Astrocyte (in vitro differentiated cells and primary cell): ENCODE data around the gene DIAPH3. TPM values are rescaled to one million over a fixed set of nuclear protein-coding genes. Genes with fewer than 3 reads are reported as not detected.
A peak's percentile ranks its signal among the peaks of the same experiment; 100 is the strongest.

Experiments
- DNase-seq: peaks from one replicate; pipeline ENCODE4 v3.0.0-alpha.2; 2010; ENCODE audit warnings: low read depth
- FAIRE-seq: peaks from 2 replicates; lab custom pipeline; 2011; peaks lifted over from hg19 to GRCh38; lab: Jason Lieb, UNC
- H2AFZ ChIP-seq: 2 replicates; pipeline ENCODE4 v1.6.0; 2012; ENCODE audit warnings: low read depth, low read length, inconsistent platforms
- H3K27ac ChIP-seq: 2 replicates; pipeline ENCODE4 v1.5.1; 2011; ENCODE audit warnings: low read depth, low read length, inconsistent platforms
- H3K27me3 ChIP-seq: 2 replicates; pipeline ENCODE4 v1.6.0; 2011; ENCODE audit warnings: low read length, inconsistent platforms; ENCODE audit not compliant: insufficient read depth
- H3K36me3 ChIP-seq: 2 replicates; pipeline ENCODE4 v1.5.1; 2011; ENCODE audit warnings: low read length, inconsistent platforms; ENCODE audit not compliant: insufficient read depth
- H3K4me1 ChIP-seq: 2 replicates; pipeline ENCODE4 v1.5.1; 2011; ENCODE audit warnings: low read length, inconsistent platforms; ENCODE audit not compliant: insufficient read depth
- H3K4me2 ChIP-seq: 2 replicates; pipeline ENCODE4 v1.6.0; 2012; ENCODE audit warnings: low read length, inconsistent platforms
- H3K4me3 ChIP-seq: 2 replicates; pipeline ENCODE4 v1.5.1; 2011; ENCODE audit warnings: low read depth, mild to moderate bottlenecking, low read length, inconsistent platforms; ENCODE audit not compliant: insufficient read depth
- H3K79me2 ChIP-seq: 2 replicates; pipeline ENCODE4 v1.6.0; 2012; ENCODE audit warnings: mild to moderate bottlenecking, low read length, inconsistent platforms; ENCODE audit not compliant: insufficient read depth
- H3K9ac ChIP-seq: 2 replicates; pipeline ENCODE4 v1.6.0; 2012; ENCODE audit warnings: mild to moderate bottlenecking, low read length, inconsistent platforms
- H3K9me3 ChIP-seq: 2 replicates; pipeline ENCODE4 v1.5.1; 2012; ENCODE audit warnings: low read depth, mild to moderate bottlenecking, low read length, inconsistent platforms; ENCODE audit not compliant: insufficient read depth
- H4K20me1 ChIP-seq: 2 replicates; pipeline ENCODE4 v1.6.0; 2012; ENCODE audit warnings: low read length, inconsistent platforms; ENCODE audit not compliant: insufficient read depth
- H3K27ac Mint-ChIP-seq: one replicate; pipeline ENCODE4 v1.8.0; 2021; ENCODE audit warnings: mild to moderate bottlenecking, mixed read lengths; ENCODE audit not compliant: unreplicated experiment
- H3K27me3 Mint-ChIP-seq: one replicate; pipeline ENCODE4 v1.8.0; 2021; ENCODE audit warnings: low read depth, mixed read lengths; ENCODE audit not compliant: unreplicated experiment
- H3K36me3 Mint-ChIP-seq: one replicate; pipeline ENCODE4 v1.8.0; 2021; ENCODE audit warnings: low read depth, mixed read lengths; ENCODE audit not compliant: unreplicated experiment
- H3K4me1 Mint-ChIP-seq: one replicate; pipeline ENCODE4 v1.8.0; 2021; ENCODE audit warnings: low read depth, mixed read lengths; ENCODE audit not compliant: unreplicated experiment
- H3K4me3 Mint-ChIP-seq: one replicate; pipeline ENCODE4 v1.8.0; 2021; ENCODE audit warnings: mild to moderate bottlenecking, moderate library complexity, mixed read lengths; ENCODE audit not compliant: unreplicated experiment
- H3K9me3 Mint-ChIP-seq: one replicate; pipeline ENCODE4 v1.8.0; 2021; ENCODE audit warnings: mild to moderate bottlenecking, mixed read lengths; ENCODE audit not compliant: unreplicated experiment
- CTCF ChIP-seq: IDR thresholded peaks from 2 replicates; pipeline ENCODE4 v1.5.1; 2011; ENCODE audit warnings: low read depth, mild to moderate bottlenecking, inconsistent platforms, low read length, moderate library complexity; ENCODE audit not compliant: insufficient read depth
- EZH2 ChIP-seq: IDR thresholded peaks from 2 replicates; pipeline ENCODE4 v1.6.1; 2012; ENCODE audit warnings: mild to moderate bottlenecking, low read length, inconsistent platforms; ENCODE audit not compliant: insufficient read depth
- total RNA-seq: library from RNA; stranded (reverse); gene quantifications from 2 replicates; pipeline ENCODE4 v1.2.1, GENCODE V29; 2021

The DIAPH3 gene
- total RNA-seq, 1 donor from 2014 or later, result 19.0 TPM

GRCh38 chr13:60047918-60048317, 115.8 kb downstream of the DIAPH3 start:
- no peak overlapping the region for H3K27ac ChIP-seq
- TF ChIP-seq CTCF (no peak), EZH2 (no peak)
- H3K4me3 ChIP-seq, result no peak overlapping the region
- peaks cover 4% of the 10 kb centered on the region for H3K36me3 Mint-ChIP-seq
- H3K4me1 Mint-ChIP-seq, result no peaks in the 10 kb centered on the region
- H3K9ac ChIP-seq, result no peak overlapping the region
- H3K4me1 ChIP-seq, result no peaks in the 10 kb centered on the region
- no peaks in the 10 kb centered on the region for H3K36me3 ChIP-seq
- no peak overlapping the region for H2AFZ ChIP-seq
- H3K4me3 Mint-ChIP-seq, result no peak overlapping the region
- H3K4me2 ChIP-seq, result no peak overlapping the region
- H4K20me1 ChIP-seq, result no peaks in the 10 kb centered on the region
- no peak for FAIRE-seq
- no peaks in the 10 kb centered on the region for H3K9me3 ChIP-seq
- peak; percentile 2 for DNase-seq
- H3K27me3 ChIP-seq, result no peaks in the 10 kb centered on the region
- no peaks in the 10 kb centered on the region for H3K27me3 Mint-ChIP-seq
- H3K9me3 Mint-ChIP-seq, result peaks cover 1% of the 10 kb centered on the region
- H3K79me2 ChIP-seq, result peaks cover 23% of the 10 kb centered on the region
- peak overlapping the region; percentile 82 for H3K27ac Mint-ChIP-seq

DNA sequence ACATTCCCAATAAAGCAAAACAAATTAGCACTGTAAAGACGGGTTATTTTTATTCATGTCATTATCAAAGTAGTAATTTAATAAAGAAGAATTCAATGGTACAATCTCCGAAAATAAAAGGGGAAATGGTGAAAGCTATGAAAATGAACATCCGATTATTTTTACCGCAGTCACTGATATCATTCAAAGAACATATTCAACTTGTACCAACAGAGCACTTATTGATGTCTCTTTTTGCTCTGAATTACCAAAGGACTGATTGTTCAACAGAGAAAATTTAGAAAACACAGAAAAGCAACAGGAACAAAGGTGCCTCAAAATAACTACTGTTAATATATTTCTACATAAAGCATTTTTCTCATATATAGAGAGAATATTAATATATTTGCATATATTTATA, 119.4 kb downstream of the DIAPH3 start:
- peaks cover 1% of the 10 kb centered on the region for H3K36me3 Mint-ChIP-seq

More for the DNA sequence above, 119.4 kb downstream of the DIAPH3 start:
- H3K27ac Mint-ChIP-seq, result no peak overlapping the region
- Histone ChIP-seq H3K79me2 (peaks cover 20% of the 10 kb centered on the region), H3K4me1 (no peaks in the 10 kb centered on the region), H3K36me3 (no peaks in the 10 kb centered on the region), H3K9ac (no peak overlapping the region), H2AFZ (no peak overlapping the region), H3K9me3 (no peaks in the 10 kb centered on the region), H3K27me3 (no peaks in the 10 kb centered on the region), H4K20me1 (no peaks in the 10 kb centered on the region), H3K4me2 (no peak overlapping the region), H3K27ac (no peak overlapping the region), H3K4me3 (no peak overlapping the region)
- TF ChIP-seq CTCF (no peak), EZH2 (no peak)
- FAIRE-seq, result no peak
- no peak overlapping the region for H3K4me3 Mint-ChIP-seq
- no peaks in the 10 kb centered on the region for H3K9me3 Mint-ChIP-seq
- H3K27me3 Mint-ChIP-seq, result no peaks in the 10 kb centered on the region
- H3K4me1 Mint-ChIP-seq, result no peaks in the 10 kb centered on the region
- DNase-seq, result no peak
